Measurements from ENCODE around the gene OR10H4.

DNA sequence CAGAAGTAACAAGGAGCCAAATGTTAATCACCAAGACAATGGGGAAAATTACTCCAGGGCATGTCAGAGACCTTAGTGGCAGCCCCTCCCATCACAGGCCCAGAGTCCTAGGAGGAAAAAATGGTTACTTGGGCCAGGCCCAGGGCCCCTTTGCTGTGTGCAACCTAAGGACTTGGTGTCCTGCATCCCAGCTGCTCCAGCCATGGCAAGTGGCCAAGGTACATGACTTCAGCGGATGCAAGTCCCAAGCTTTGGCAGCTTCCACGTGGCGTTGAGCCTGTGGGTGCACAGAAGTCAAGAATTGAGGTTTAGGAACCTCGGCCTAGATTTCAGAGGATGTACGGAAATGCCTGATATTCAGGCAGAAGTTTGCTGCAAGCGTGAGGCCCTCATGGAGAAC lies 46.7 kb downstream of the OR10H4 start:
- TF ChIP-seq, protein P1, sequence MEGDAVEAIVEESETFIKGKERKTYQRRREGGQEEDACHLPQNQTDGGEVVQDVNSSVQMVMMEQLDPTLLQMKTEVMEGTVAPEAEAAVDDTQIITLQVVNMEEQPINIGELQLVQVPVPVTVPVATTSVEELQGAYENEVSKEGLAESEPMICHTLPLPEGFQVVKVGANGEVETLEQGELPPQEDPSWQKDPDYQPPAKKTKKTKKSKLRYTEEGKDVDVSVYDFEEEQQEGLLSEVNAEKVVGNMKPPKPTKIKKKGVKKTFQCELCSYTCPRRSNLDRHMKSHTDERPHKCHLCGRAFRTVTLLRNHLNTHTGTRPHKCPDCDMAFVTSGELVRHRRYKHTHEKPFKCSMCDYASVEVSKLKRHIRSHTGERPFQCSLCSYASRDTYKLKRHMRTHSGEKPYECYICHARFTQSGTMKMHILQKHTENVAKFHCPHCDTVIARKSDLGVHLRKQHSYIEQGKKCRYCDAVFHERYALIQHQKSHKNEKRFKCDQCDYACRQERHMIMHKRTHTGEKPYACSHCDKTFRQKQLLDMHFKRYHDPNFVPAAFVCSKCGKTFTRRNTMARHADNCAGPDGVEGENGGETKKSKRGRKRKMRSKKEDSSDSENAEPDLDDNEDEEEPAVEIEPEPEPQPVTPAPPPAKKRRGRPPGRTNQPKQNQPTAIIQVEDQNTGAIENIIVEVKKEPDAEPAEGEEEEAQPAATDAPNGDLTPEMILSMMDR (IDR thresholded peaks at IDR 0.05): no peak
- TF ChIP-seq POLR2A (IDR thresholded peaks at IDR 0.05): no peak
